ENCODE results near the gene DELE1. TPM values are rescaled to one million over a fixed set of nuclear protein-coding genes. Genes with fewer than 3 reads are reported as not detected.

DELE1 gene
- total RNA-seq, 1 donor from 2014 or later: 75.0 TPM

DNA sequence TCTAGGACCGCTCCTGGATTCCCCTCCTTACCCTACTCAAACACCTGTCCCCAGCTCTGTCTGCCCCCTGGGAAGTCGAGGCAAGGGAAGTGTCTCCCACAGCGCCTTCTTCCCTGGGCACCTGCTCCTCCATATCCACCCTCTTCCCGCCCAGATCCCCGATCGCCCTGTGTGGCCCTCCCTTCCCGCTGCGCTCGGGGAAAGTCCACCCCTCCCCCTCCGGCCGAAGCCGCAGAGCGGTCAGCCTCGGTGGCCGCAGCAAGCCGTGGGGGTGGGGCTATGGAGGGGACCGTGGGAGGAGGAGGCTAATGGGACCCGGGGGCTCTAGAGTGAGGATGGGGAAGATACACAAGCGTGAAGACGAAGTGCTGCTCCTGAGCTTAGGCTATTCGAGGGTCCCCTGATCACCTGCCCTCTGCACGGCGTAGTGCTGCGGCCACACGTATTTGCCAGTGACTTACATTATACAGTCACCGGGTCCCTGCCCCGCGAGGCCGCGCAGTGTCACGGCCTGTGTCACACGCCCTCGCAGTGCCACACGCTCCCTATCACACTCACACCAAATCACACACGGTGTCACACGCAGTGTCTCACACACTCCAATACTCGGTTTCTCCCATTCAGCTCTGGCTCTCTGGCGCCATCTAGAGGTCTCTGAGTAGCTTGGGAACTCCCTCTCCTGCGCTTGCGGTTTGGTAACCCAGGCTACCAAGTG is 44.8 kb upstream of the DELE1 start:
- ATAC-seq (peak; percentile 86 to 91), DNase-seq (peak; percentile 91)
- TF ChIP-seq, protein P1, sequence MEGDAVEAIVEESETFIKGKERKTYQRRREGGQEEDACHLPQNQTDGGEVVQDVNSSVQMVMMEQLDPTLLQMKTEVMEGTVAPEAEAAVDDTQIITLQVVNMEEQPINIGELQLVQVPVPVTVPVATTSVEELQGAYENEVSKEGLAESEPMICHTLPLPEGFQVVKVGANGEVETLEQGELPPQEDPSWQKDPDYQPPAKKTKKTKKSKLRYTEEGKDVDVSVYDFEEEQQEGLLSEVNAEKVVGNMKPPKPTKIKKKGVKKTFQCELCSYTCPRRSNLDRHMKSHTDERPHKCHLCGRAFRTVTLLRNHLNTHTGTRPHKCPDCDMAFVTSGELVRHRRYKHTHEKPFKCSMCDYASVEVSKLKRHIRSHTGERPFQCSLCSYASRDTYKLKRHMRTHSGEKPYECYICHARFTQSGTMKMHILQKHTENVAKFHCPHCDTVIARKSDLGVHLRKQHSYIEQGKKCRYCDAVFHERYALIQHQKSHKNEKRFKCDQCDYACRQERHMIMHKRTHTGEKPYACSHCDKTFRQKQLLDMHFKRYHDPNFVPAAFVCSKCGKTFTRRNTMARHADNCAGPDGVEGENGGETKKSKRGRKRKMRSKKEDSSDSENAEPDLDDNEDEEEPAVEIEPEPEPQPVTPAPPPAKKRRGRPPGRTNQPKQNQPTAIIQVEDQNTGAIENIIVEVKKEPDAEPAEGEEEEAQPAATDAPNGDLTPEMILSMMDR (IDR thresholded peaks at IDR 0.05): peak; percentile 99
- Histone ChIP-seq H3K27ac (peak overlapping the region; percentile 88), H3K27me3 (ENCODE audit: low read depth) (peaks cover 65% of the 10 kb centered on the region), H3K4me3 (peak overlapping the region; percentile 77), H3K4me1 (peaks cover 67% of the 10 kb centered on the region), H3K9me3 (no peaks in the 10 kb centered on the region), H3K36me3 (no peaks in the 10 kb centered on the region)
- intact Hi-C loops (cut with DNase I): no loop called here

DNA sequence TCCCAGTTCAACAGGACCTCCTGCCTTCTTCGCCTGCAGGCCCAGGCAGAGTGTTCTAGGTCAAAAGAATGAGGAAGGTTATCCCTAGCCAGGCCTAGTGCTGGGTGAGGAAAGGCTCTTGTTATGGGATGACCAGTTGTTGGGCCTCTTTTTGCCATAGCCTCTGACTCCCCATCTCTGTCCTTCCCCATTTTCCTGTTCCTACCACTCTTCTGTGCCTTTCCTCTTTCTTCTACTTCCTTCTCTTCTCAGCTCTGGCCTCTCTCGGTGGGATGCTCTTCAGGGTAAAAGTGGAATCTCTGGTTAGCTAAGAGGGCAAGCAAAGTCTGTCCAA is 44.3 kb upstream of the DELE1 start:
- H3K4me3 ChIP-seq: peak overlapping the region; percentile 77
- intact Hi-C loops (cut with DNase I): no loop called here
- no peaks in the 10 kb centered on the region for H3K36me3 ChIP-seq
- DNase-seq: no peak
- peaks cover 65% of the 10 kb centered on the region for H3K27me3 ChIP-seq (ENCODE audit: low read depth)
- ATAC-seq: no peak
- H3K4me1 ChIP-seq: peaks cover 62% of the 10 kb centered on the region
- TF ChIP-seq, protein P1 (IDR thresholded peaks at IDR 0.05): no peak
- no peaks in the 10 kb centered on the region for H3K9me3 ChIP-seq
- H3K27ac ChIP-seq: peak overlapping the region; percentile 55

DNA sequence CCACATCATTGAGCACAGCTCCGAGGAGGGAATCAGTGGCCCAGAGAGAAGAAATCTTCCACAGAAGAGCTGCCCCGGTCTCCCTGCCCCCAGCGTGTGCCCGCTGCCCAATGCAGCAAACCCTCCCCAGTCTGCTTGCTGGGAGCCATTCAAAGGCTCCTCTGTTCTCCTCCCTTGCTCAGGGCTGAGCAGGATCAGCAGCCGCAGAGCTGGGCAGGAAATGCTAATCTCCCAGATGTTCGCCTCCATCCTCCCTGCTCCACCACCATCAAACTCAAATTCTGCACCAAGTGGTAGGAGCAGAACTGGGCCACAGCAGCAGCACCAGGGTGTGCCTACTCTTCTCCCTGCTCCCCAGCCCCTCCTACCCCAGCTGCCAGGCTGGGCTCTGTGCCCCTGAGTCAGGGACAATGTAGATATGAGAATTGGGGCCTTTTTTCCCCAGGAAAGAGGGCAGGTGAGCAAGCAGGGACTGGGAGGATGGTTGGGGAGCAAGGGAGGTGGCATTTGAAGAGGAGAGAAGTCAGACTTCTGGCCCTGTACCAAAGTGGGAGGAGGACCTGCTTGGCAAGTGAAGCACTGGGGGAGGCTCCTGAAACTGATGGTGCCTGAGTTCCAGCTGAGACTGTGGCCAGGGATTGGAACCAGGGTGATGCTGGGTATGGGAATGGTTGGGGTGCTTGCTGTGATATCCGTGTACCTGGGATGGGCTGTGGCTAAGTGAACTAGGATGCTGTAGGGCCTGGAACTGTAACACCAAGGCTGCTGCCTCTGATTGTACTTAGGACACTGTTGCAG is 43.5 kb upstream of the DELE1 start:
- peak overlapping the region; percentile 55 for H3K27ac ChIP-seq

DNA sequence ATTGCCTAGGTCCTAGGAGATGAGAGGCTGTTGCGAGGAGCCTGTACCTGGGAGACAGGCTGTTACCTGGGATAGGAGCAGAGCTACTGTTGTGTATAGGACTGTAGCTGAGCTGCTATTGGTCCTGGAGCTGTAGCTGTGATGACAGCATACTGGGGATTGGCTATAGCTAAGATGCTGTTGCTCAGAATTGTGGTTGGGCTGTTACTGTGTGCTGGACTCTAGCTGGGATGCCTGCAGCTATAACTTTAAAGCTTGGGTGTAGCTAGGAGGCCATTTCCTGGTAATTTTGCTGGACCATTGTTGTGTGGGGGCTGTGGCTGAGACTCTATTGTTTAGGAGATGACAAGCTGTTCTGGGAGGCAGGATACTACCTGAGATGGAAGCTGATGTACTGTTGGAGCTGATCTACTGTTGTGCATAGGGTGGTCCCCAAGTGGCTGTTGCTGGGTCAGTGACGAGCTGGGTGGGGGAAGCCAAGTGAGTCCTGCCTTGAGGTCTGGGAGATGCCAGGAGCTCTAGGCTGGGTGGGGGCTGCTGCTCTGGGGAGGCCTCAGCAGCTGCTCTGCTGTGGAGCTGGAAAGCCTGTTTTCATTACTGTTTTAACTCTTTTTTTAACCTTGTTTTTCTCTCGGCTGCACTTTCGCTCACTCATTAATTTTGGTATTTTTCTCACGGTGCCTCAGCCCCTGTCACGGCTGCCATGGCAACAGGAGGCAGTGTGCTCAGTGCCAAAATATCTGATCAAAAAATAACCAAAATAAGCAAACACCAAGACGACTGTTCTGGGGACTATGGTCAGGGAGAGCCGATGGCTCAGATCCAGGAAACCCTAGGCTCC is 42.5 kb upstream of the DELE1 start:
- Histone ChIP-seq H3K9me3 (no peaks in the 10 kb centered on the region), H3K4me3 (no peak overlapping the region), H3K4me1 (peaks cover 53% of the 10 kb centered on the region), H3K27me3 (ENCODE audit: low read depth) (peaks cover 60% of the 10 kb centered on the region), H3K36me3 (no peaks in the 10 kb centered on the region), H3K27ac (peak overlapping the region; percentile 61)
- ATAC-seq (no peak), DNase-seq (no peak)
- TF ChIP-seq, protein P1 (IDR thresholded peaks at IDR 0.05): no peak
- intact Hi-C loops (cut with DNase I): no loop called here

More for the DNA sequence above, 43.5 kb upstream of the DELE1 start:
- TF ChIP-seq, protein P1 (IDR thresholded peaks at IDR 0.05): no peak
- DNase-seq (no peak), ATAC-seq (no peak)
- no peak overlapping the region for H3K4me3 ChIP-seq
- intact Hi-C loops (cut with DNase I): no loop called here
- no peaks in the 10 kb centered on the region for H3K9me3 ChIP-seq
- H3K4me1 ChIP-seq: peaks cover 56% of the 10 kb centered on the region
- H3K27me3 ChIP-seq (ENCODE audit: low read depth): peaks cover 67% of the 10 kb centered on the region
- no peaks in the 10 kb centered on the region for H3K36me3 ChIP-seq

DNA sequence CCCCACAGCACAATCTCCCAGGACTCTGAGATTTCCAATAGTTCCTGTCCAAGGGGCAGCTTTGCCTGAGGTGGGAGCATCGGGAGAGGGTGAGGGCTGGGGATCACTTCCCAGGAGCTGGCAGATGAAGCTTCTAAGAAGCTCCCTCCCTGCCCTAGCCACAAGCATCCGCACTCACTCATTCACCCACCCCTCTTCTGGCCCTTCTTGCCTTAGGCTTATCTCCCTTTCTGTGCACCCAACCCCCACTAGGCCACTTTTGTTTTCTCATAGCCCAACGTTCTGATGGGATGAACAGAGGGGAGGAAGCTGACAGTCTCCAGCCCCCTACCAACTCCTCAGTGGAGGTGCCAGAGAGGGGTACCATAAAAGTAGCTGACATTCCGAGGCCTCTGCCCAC is 41.8 kb upstream of the DELE1 start:
- TF ChIP-seq, protein P1 (IDR thresholded peaks at IDR 0.05): no peak
- ATAC-seq (no peak), DNase-seq (no peak)
- H3K36me3 ChIP-seq: no peaks in the 10 kb centered on the region
- H3K4me1 ChIP-seq: peaks cover 46% of the 10 kb centered on the region
- no peaks in the 10 kb centered on the region for H3K9me3 ChIP-seq
- H3K27me3 ChIP-seq (ENCODE audit: low read depth): peaks cover 53% of the 10 kb centered on the region
- H3K4me3 ChIP-seq: no peak overlapping the region
- H3K27ac ChIP-seq: peak overlapping the region; percentile 61
- intact Hi-C loops (cut with DNase I): no loop called here
